Stimulated activated naive CD8-positive, alpha-beta T cell treated with anti-CD3 and anti-CD28 coated beads, Interleukin-15, Interleukin-2, amounts not matched to agents 100 U/mL and 50 U/mL, for 24 hours (primary cell): ENCODE measurements around the gene RUNX3.
"Not testable (repeated sequence)": the region's sequence is repeated elsewhere in the genome, so short reads cannot be mapped to it uniquely, and the experiment has no call there.

Experiments used
- ATAC-seq: fragments of 150-1000 bp; cut with Tn5 transposase; one replicate; pipeline ENCODE4 v1.10.0; 2021
- DNase-seq: peaks from one replicate; pipeline ENCODE4 v3.0.0; 2021

Gene RUNX3

GRCh38 chr1:24900985-24901781 is 28.9 kb downstream of the RUNX3 start:
- ATAC-seq: no peak
- peak; percentile 40 for DNase-seq

GRCh38 chr1:24900486-24900849 is 29.6 kb downstream of the RUNX3 start:
- ATAC-seq (no peak), DNase-seq (peak; percentile 27)

GRCh38 chr1:24899581-24900485 is 30.2 kb downstream of the RUNX3 start:
- ATAC-seq: peak; percentile 5
- DNase-seq: peak; percentile 28

DNA sequence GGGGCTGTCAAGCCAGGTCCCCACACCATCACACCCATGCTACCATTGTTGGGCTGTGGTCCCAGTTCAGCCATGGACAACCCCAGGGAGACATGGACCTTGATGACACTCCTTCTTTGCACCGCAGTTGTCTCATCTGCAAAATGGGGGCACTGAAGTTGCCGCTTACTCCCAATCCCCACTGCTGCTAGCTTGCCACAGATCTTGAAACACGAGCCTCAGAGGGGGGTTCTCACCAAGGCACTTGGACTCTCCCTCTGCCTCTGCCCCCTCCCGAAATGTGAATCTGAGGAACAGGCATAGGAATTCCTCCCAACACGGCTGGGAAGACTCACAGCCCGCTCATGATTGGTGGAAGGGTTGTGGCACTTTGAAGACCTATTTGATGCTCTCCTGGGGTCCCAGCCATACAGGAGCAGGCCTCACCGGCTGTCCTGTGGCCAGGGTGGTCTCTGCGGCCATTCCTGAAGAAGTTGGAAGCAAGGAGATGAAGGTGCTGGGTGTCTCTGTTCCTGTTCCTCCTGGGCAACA is 31.1 kb downstream of the RUNX3 start:
- DNase-seq (peak; percentile 43), ATAC-seq (no peak)

DNA sequence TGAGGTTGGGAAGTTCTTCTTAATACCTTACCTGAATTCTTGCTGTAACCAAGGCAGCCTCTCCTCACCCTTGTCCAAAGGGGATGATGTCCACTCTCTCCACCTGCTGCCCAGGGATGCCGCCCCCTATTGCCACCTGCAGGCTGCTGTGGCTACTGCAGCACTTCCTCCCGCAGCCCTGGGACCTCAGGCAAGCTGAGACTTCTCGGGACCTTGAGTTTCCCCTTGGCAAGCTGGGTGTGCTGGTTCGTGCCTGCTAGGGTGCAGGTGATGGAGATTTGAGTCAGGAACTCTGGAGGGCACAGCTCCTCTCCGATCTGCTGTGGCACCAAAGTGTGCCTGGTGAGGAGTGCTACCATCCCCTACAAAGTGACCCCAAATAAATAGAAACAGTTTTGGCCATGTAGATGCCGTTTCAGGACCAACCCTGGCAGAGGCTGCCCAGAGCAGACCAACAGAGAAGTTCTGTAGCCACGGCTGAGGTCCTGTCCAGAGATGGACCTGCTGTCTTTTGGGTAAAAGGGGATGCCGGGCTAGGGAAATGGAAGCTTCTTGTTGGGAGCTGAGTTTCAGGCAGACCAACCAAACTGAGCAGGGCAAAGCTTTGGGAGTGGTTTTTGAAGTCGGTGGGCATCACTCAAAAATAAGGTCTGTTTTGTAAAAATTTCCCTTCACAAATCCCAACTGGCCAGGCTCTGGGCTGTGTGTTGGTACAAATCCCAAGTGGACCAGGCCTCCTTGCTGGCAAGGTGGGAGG is 31.7 kb downstream of the RUNX3 start:
- DNase-seq (peak; percentile 75), ATAC-seq (peak; percentile 12)

GRCh38 chr1:24897263-24898151 is 32.6 kb downstream of the RUNX3 start:
- peak; percentile 2 for ATAC-seq
- DNase-seq: peak; percentile 31

DNA sequence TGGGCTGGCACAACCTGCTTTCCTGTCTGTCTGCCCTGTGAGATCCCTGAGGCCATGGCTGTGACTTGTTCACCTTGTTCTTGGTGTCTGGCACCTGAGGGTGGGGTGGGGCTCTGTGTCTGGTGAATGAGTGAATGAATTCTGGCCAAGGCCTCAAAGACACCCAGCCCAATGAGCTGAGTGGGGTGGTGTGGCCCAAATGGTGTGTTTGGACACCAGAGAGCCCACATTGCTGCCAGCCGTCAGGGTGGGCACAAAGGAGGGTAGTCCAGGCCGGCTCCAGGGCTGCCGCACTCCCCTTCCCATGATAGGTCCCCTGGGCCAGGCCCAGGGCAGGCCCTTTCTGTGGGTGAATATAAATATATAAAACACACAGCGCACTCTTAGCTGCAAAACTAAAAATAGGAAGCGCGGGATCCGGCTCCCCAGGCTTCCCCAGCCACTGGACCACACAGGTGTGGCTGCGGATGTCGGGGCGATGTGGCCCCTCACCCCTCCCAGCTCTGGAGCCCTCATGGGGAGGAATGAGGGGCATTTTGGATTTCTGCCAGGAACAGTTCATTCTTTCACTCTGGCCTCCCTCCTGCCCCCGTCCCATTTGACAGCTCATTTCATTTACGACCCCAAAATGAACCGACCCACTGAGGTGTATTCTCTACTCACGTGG is 33.3 kb downstream of the RUNX3 start:
- DNase-seq: no peak
- ATAC-seq: no peak

- ATAC-seq: no peak
- DNase-seq: peak; percentile 21
These were observed 33.9 kb downstream of the RUNX3 start for GRCh38 chr1:24896176-24896575.

GRCh38 chr1:24895511-24895910 is 34.6 kb downstream of the RUNX3 start:
- peak; percentile 1 for DNase-seq
- no peak for ATAC-seq

- ATAC-seq: no peak
- peak; percentile 1 for DNase-seq
These were observed 36.1 kb downstream of the RUNX3 start for GRCh38 chr1:24894002-24894401.

DNA sequence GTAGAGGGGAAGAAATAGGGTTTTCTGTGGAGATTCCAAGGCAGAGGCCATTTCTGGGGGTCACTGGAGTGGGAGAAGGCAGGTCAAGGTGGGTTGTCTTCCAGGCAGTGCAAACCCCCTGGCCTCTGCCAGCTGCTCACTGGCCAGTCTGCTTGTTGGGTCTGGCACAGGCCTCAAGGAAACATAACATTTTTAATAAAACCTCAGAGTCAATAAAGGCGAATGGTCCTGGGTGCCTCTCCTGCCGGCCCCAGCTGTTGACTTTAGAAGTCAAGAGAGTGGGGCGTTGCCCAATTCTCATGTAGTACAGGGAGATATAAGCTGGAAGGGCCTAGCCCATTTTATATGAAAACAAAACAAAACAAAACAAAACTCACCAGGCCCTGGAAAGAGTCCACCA is 36.6 kb downstream of the RUNX3 start:
- ATAC-seq: no peak
- peak; percentile 1 for DNase-seq

GRCh38 chr1:24892188-24893153 is 37.6 kb downstream of the RUNX3 start:
- DNase-seq (peak; percentile 2), ATAC-seq (no peak)

- ATAC-seq, DNase-seq: not testable (repeated sequence)
These were observed 38.7 kb downstream of the RUNX3 start for GRCh38 chr1:24891367-24891766.

DNA sequence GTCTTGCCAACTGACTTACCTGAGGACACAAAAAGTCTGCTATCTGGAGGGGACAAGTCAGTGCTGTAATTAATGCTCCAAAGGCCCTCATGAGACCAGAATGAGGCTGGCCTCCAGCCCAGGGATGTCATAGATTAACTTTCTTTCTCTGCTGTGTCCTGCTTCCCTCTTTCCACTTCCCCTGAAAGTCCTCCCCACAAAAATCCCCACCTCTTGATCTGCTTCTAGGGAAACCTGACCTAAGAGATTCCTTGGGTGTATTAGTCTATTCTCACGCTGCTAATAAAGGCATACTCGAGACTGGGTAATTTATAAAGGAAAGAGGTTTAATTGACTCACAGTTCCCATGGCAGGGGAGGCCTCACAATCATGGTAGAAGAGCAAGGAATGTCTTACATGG is 39.2 kb downstream of the RUNX3 start:
- DNase-seq: no peak
- ATAC-seq: no peak

- DNase-seq (peak; percentile 1), ATAC-seq (no peak)
These were observed 41.0 kb downstream of the RUNX3 start for GRCh38 chr1:24888971-24889676.

DNA sequence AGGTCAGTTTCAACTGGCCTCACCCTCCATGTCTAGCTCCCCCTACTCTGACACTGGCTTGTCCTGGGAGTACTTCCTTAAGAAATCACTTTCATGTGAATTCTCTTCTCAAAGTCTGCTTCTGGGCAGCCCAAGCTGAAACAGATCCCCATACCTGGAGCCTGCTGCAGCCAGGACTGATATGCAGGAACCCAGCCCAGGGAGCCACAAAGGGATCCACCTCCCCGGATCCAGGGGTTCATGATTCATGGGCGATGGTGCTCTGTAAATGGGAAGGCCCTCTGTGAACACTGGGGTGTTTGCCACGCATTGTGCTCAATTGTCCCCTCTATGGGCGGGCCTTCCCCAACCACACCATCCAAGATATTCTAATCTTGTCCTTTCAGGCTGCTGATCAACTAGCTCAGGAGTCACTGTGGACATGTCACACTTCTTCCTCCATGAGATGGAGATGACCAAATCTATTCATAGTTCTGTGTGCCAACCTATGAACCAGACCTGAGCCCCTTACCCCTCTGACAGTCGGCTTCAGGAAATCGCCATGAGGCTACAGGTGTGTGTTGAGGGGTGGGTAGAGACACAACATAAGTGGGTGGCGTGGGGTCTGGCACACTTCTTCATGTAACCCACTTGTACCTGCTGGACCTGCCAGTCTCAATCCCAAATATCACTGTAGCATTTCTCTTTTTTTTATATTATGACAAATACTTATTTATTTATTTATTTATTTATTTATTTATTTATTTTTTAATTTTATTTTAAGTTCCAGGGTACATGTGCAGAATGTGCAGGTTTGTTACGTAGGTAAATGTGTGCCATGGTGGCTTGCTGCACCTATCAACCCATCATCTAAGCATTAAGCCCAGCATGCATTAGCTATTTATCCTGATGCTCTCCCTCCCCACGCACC is 41.8 kb downstream of the RUNX3 start:
- ATAC-seq (no peak), DNase-seq (peak; percentile 3)

DNA sequence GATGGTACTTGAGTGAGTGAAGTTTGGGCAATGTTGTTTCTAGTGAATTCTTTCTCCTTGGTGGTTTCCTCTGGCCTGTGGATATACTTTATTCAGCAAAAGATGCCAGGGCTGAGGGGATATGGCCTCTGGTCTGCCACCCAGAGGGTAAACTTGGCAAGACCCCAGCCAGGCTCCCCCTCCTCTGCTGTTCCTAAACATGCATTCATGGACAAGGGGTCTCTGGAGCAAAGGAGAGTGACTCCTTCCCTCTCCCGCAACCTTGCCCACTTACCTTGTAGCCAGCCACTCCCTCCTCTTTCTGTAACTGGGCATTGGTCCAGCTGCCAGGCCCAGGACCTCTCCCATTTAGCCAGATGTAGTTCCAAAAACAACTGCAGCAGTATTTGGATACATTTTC is 43.8 kb downstream of the RUNX3 start:
- DNase-seq (no peak), ATAC-seq (no peak)

- ATAC-seq: no peak
- DNase-seq: no peak
These were observed 45.3 kb downstream of the RUNX3 start for GRCh38 chr1:24884751-24885150.
